Skeletal muscle tissue (tissue), 4 donors: ENCODE data around the gene PDE6B. TPM values are rescaled to one million over a fixed set of nuclear protein-coding genes. Genes with fewer than 3 reads are reported as not detected.

Experiments used
- H3K27ac ChIP-seq: one replicate; pipeline ENCODE4 v1.7.0; 2013; ENCODE audit warnings: mild to moderate bottlenecking, low read depth, low read length, inconsistent platforms
- H3K27me3 ChIP-seq, 3 donors: one replicate each; pipeline ENCODE4 v1.7.0; 2013; ENCODE audit warnings: low read length in 3 of 3; ENCODE audit not compliant: control insufficient read depth in 3 of 3, insufficient read depth in 3 of 3
- H3K36me3 ChIP-seq, 3 donors: one replicate each; pipeline ENCODE4 v1.7.0; 2013; ENCODE audit warnings: low read length in 3 of 3; ENCODE audit not compliant: control insufficient read depth in 3 of 3, insufficient read depth in 3 of 3
- H3K4me1 ChIP-seq, 3 donors: one replicate each; pipeline ENCODE4 v1.7.0; 2013; ENCODE audit warnings: low read length in 3 of 3, mild to moderate bottlenecking in 3 of 3; ENCODE audit not compliant: control insufficient read depth in 3 of 3, insufficient read depth in 3 of 3
- H3K4me3 ChIP-seq, 3 donors: one replicate each; pipeline ENCODE4 v1.7.0; 2013; ENCODE audit warnings: low read length in 3 of 3
- H3K9ac ChIP-seq, 3 donors: one replicate each; pipeline ENCODE4 v1.7.0; 2013; ENCODE audit warnings: low read length in 3 of 3, mild to moderate bottlenecking in 3 of 3, moderate library complexity in 2 of 3, low read depth in 1 of 3
- H3K9me3 ChIP-seq, 3 donors: one replicate each; pipeline ENCODE4 v1.7.0; 2013; ENCODE audit warnings: low read length in 3 of 3; ENCODE audit not compliant: control insufficient read depth in 3 of 3
- total RNA-seq: library from RNA; depleted of rRNA; stranded (reverse); fragments of >200 nt; gene quantifications from one replicate; pipeline ENCODE4 v1.2.3, GENCODE V29; 2014
- donor health status: Osteomylitis.

Gene PDE6B
- 8.9 TPM for total RNA-seq

- Histone ChIP-seq H3K4me1 (no peaks in the 10 kb centered on the region), H3K36me3 (no peaks in the 10 kb centered on the region), H3K9ac (no peak within 1 kb of the TSS), H3K27ac (no peak within 1 kb of the TSS), H3K27me3 (peaks cover 4 to 30% (median 29%) of the 10 kb centered on the region in 3 donors), H3K4me3 (no peak within 1 kb of the TSS), H3K9me3 (peaks cover 0 to 2% (median 0%) of the 10 kb centered on the region in 3 donors)
These were observed at the start of gene PDE6B for GRCh38 chr4:624705-625590. Gene PDE6B, plus strand, starts transcription at chr4:625573. Its CDS starts 54 bp downstream, at chr4:625627.

DNA sequence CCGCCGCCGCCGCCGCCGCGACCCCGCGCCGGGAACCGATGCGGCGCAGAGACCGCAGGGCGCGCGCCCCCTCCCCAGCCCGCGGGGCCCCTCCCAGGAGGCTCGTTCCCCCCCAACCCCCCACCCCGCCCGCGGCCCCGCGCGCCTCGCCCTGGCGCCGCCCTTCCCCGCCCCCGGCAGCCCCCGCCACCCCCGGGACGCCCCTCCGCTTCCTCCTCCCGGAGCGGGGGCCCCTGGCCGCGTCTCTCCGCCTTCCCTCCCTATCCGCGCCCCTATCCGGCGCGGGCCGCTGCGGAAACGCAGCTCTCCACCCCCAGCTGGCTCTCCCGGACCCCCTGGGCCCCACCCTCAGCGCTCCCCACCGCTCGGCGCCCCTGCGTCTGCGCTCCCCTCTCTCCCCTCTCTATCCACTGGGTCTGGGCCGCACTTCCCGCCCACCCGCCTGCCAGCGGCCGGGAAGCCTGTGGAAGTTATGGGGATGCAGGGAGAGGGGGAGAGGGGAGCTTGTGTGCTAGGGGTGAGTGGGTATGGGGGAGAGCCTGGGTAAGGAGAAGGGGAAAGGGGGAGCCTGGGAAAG is 49.0 kb upstream of the PDE6B start, which contains the start of gene TMEM271:
Gene TMEM271 (minus strand): TSS at position 51 of the 577 bp plus-strand sequence. CDS start 233 bp downstream, outside the sequence.
- H3K4me3 ChIP-seq = no peak within 1 kb of the TSS
- H3K4me1 ChIP-seq = peaks cover 0 to 4% (median 2%) of the 10 kb centered on the region in 3 donors
- no peak within 1 kb of the TSS for H3K9ac ChIP-seq
- peaks cover 0 to 8% (median 3%) of the 10 kb centered on the region in 3 donors for H3K9me3 ChIP-seq
- H3K36me3 ChIP-seq = no peaks in the 10 kb centered on the region
- H3K27ac ChIP-seq = no peak within 1 kb of the TSS
- H3K27me3 ChIP-seq = peaks cover 61 to 73% (median 61%) of the 10 kb centered on the region in 3 donors

DNA sequence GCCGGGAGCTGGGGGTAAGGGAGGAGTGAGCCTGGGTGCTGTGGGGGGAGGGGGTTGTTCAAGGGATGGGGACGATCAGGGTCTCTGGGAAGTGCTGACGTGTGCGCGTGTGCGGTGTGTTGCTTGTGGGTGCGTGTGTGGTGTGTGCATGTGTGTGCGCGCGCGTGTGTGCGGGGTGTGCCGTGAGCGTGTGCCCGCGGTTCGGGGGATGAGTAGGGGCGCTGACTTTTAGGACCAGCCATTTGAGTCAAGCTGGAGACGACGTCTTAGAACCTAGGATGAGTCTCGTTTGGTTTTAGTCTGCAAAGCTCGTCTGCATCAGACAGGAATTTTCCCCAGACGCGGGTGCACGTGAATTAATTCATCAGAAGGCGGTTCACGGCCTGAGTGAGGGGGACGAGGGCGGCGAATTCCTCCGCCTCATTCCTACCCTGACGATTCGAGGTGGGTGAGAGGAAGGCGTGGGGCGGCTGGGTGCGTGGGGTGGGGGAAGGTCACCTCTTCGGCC is 48.3 kb upstream of the PDE6B start:
- Histone ChIP-seq H3K27me3 (peaks cover 56 to 72% (median 62%) of the 10 kb centered on the region in 3 donors), H3K9ac (no peak overlapping the region), H3K4me3 (no peak overlapping the region)

GRCh38 chr4:577499-578450 is 47.6 kb upstream of the PDE6B start:
- Histone ChIP-seq H3K4me3 (no peak overlapping the region), H3K9ac (no peak overlapping the region), H3K36me3 (no peaks in the 10 kb centered on the region), H3K9me3 (peaks cover 0 to 5% (median 4%) of the 10 kb centered on the region in 3 donors), H3K27me3 (peaks cover 49 to 65% (median 56%) of the 10 kb centered on the region in 3 donors), H3K4me1 (peaks cover 0 to 4% (median 2%) of the 10 kb centered on the region in 3 donors), H3K27ac (no peak overlapping the region)

More for the DNA sequence above, 48.3 kb upstream of the PDE6B start:
- H3K4me1 ChIP-seq = peaks cover 0 to 4% (median 2%) of the 10 kb centered on the region in 3 donors
- H3K27ac ChIP-seq = no peak overlapping the region
- no peaks in the 10 kb centered on the region for H3K36me3 ChIP-seq
- H3K9me3 ChIP-seq = peaks cover 0 to 7% (median 6%) of the 10 kb centered on the region in 3 donors

DNA sequence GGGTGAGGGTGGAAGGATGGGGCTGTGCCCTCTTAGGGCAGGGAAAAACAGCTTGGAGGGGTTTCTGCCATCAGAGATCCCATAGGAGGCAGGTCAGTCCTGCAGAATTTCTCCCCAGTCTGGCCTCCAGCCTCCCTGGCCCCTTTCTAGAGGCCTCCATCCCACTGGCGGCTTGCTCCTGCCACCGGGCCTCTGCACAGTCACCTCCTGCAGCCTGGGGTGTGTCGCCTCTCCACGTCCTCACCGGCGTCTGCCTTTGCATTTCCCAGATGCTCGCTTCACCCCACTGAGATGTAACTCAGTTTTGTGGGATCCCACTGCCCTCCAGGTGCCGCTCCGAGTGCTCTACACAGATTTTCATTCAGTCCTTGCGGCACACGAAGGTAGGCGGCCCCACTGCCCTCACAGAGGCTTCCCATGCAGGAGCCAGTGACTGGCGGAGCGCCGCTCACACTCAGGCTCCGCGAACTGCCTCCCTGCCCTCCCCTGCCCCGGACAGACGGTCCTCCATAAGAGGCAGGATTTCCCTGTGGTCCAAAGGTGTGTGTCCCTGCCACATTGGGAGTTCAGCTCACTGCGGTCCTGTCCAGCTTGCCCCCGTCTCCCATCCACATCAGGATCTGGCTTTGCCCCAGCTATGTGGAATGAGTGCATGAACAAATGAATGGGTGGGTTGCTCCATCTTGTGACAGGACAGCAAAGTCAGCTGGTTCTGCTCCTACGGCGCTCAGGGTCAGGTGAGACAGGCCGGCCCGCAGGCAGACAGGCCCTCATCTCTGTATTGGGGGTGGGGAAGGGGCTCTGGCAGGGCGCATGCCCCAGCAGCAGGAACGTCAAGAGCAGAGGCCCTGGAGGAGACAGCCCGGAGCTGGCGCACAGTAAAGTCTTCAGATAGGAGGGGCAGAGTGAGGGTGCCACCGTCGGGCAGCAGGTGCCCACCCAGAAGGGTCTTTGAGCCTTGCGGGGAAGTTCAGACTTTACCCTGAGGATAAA is 46.6 kb upstream of the PDE6B start:
- Histone ChIP-seq H3K36me3 (no peaks in the 10 kb centered on the region), H3K9ac (no peak overlapping the region), H3K27ac (no peak overlapping the region), H3K9me3 (peaks cover under 1 to 5% (median 4%) of the 10 kb centered on the region in 3 donors), H3K27me3 (peaks cover 39 to 55% (median 46%) of the 10 kb centered on the region in 3 donors), H3K4me3 (no peak overlapping the region), H3K4me1 (peaks cover 0 to 4% (median 2%) of the 10 kb centered on the region in 3 donors)

GRCh38 chr4:579543-580175 is 45.7 kb upstream of the PDE6B start:
- Histone ChIP-seq H3K9me3 (peaks cover 5 to 8% (median 7%) of the 10 kb centered on the region in 3 donors), H3K27me3 (peaks cover 36 to 46% (median 38%) of the 10 kb centered on the region in 3 donors), H3K9ac (no peak overlapping the region), H3K4me1 (peaks cover 0 to 4% (median 2%) of the 10 kb centered on the region in 3 donors), H3K27ac (no peak overlapping the region), H3K36me3 (no peaks in the 10 kb centered on the region), H3K4me3 (no peak overlapping the region)

DNA sequence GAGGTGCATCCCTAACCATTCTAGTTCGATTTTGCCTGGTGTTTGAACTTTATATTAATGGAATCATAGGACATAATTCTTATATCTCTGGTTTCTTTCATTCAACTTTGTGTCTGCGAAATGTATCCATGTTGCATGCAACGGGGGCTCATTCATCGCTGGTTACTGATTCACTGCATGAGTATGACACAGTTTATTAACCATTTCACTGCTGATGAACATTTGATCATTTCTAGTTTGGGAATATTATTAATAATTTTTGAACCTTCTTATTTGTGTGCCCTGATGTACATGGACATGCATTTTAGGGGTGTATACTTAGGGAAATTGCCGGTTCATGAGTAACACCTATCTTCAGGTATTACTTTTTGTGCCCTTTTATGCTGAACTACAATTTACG is 44.2 kb upstream of the PDE6B start:
- Histone ChIP-seq H3K27me3 (peaks cover 30 to 38% (median 35%) of the 10 kb centered on the region in 3 donors), H3K4me3 (no peak overlapping the region), H3K36me3 (no peaks in the 10 kb centered on the region), H3K27ac (no peak overlapping the region), H3K4me1 (peaks cover 0 to 4% (median 2%) of the 10 kb centered on the region in 3 donors), H3K9ac (no peak overlapping the region), H3K9me3 (peaks cover 5 to 8% (median 7%) of the 10 kb centered on the region in 3 donors)

- Histone ChIP-seq H3K4me1 (peaks cover 0 to 4% (median 2%) of the 10 kb centered on the region in 3 donors), H3K27me3 (peaks cover 30 to 38% (median 35%) of the 10 kb centered on the region in 3 donors), H3K4me3 (no peak overlapping the region), H3K27ac (no peak overlapping the region), H3K9me3 (peaks cover 7 to 8% (median 8%) of the 10 kb centered on the region in 3 donors), H3K9ac (no peak overlapping the region), H3K36me3 (no peaks in the 10 kb centered on the region)
These were observed 43.5 kb upstream of the PDE6B start for GRCh38 chr4:581753-582361.
